Measurements from ENCODE around the gene PLA2G1B. TPM values are rescaled to one million over a fixed set of nuclear protein-coding genes. Genes with fewer than 3 reads are reported as not detected.

Gene PLA2G1B
- total and polyA plus RNA-seq, 9 of the 15 experiments (the other 6 are each of a cell fraction or from before 2014, with no cell fraction given): 1.4 TPM; not detected in 8

DNA sequence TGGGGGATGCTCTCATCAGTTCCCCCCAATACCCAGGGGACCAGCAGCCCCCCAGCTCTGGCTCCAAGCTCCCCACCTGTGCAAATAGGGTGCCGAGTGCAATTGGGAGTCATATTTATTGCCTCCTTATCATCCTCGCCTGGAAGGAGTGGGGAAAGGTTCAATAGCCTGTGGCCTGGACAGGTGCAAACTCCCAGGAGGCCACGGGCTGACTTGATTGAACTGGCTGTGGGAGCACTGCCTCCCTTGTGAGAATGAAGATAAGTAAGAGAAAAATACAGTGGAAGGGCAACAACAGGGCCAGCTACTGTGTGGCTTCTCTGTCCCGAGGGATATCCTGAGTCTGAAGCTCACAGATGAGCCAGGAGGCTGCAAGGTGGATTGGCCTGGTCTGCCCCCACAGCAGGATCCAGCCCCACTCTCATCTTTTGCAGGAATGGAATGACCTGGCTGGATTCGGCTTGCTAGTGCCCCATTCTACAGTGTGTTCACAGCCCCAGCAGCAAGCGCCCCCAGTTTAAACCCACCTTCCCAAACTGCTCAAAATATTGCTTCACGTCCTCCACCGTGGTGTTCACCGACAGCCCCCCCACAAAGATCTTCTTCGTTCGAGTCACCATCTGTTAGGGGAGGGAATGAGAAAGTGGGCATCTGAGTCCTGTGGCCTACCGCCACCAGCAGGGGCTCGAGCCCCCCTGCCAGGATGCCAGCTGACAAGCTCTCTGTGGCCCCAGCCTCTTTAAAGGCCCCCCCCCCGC lies 35.1 kb upstream of the PLA2G1B start (continued):
- TF ChIP-seq, protein P1, sequence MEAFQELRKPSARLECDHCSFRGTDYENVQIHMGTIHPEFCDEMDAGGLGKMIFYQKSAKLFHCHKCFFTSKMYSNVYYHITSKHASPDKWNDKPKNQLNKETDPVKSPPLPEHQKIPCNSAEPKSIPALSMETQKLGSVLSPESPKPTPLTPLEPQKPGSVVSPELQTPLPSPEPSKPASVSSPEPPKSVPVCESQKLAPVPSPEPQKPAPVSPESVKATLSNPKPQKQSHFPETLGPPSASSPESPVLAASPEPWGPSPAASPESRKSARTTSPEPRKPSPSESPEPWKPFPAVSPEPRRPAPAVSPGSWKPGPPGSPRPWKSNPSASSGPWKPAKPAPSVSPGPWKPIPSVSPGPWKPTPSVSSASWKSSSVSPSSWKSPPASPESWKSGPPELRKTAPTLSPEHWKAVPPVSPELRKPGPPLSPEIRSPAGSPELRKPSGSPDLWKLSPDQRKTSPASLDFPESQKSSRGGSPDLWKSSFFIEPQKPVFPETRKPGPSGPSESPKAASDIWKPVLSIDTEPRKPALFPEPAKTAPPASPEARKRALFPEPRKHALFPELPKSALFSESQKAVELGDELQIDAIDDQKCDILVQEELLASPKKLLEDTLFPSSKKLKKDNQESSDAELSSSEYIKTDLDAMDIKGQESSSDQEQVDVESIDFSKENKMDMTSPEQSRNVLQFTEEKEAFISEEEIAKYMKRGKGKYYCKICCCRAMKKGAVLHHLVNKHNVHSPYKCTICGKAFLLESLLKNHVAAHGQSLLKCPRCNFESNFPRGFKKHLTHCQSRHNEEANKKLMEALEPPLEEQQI (IDR thresholded peaks at IDR 0.05): no peak

DNA sequence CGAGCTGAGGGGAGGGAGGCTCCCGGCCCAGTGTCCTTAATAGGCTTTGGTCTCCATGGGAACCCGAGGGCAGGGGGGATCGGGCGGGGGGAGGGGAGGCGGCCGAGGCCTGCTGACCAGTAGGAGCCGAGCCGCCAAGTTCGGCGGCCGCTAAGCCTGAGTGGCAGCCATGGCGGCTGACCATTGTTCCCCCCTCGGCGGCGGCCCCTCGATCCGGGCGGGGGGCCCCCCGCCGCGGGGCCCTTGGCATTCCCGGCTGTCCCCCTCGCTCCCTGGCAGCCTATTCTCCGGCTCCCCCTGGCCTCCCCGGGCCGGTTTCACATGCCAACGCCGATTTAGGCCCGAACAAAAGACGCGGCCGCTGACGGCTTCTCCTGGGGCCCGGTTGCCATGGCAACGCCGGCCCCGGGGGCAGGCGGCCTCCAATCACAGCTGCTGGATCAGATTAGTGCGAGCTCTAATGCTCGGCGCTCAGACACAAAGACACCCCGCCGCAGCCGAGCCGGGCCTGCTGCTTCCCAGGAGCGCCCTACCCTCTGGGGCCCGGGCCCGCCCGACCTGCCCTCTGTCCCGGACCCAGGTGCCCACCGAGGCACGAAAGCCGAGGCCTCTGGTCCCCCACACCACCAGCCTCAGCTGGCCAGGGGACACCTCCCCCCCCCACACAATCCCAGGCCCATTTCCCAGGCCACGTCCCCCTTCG lies 34.1 kb upstream of the PLA2G1B start:
- H2AFZ ChIP-seq (ENCODE audit: low read depth, low read length): no peak overlapping the region
- intact Hi-C loops (cut with micrococcal nuclease): no loop called here
- WGBS (ENCODE audit: insufficient coverage, low coverage, missing lambda C conversion rate): 4% methylated on average over 18 of the region's 56 CpGs
- peaks cover 19% of the 10 kb centered on the region; the same call in 1 of the 2 replicates for H4K20me1 ChIP-seq (replicated peaks; ENCODE audit: control insufficient read depth, insufficient read depth, low read length)
- no peaks in the 10 kb centered on the region for H3K9me3 ChIP-seq (replicated peaks; ENCODE audit: control insufficient read depth, insufficient read depth, low read depth, low read length)
- peaks cover 0 to 22% of the 10 kb centered on the region in 2 experiments; a peak in 3 of 5 replicates for H3K4me1 ChIP-seq (replicated peaks in 1 of 2; ENCODE audit: control insufficient read depth in 2 of 2, insufficient read depth in 2 of 2, low read length in 2 of 2)
- DNase-seq (ENCODE audit: extremely low read depth in 1 of 4, low spot score in 3 of 4): peak; percentile 50 to 95 (median 90)
- H3K9ac ChIP-seq (ENCODE audit: insufficient read depth in 1 of 2, low read depth in 2 of 2, low read length in 2 of 2): peak overlapping the region in 1 of 2 experiments; percentile 33; a peak in 1 of 4 replicates
- ChIA-PET CTCF (ENCODE audit: low intra/inter-chr PET ratio) (interaction anchor here (0.6 kb wide), 1 partner anchor 296 kb away, joined by 3 read pairs; no protein-coding TSS in a partner anchor), POLR2A (interaction anchor here (1.0 to 1.7 kb wide), 2 partner anchors 14 to 70 kb away, joined by 3 to 8 read pairs; partner anchors contain the start of gene RNU4-2)
- no peaks in the 10 kb centered on the region for H3K79me2 ChIP-seq (ENCODE audit: control insufficient read depth, insufficient read depth, low read length)
- no peak for FAIRE-seq
- peaks cover 35 to 76% of the 10 kb centered on the region in 2 experiments for H3K27me3 ChIP-seq (ENCODE audit: control insufficient read depth in 2 of 2, insufficient read depth in 2 of 2, low read length in 2 of 2)
- BruUV-seq (replicated peaks): no TSS peak
- in situ Hi-C loops (cut with MboI): no loop called here
- no peaks in the 10 kb centered on the region for H3K36me3 ChIP-seq (ENCODE audit: control insufficient read depth, insufficient read depth, low read length)
- H3K9me1 ChIP-seq (ENCODE audit: control insufficient read depth, insufficient read depth, low read length): peaks cover 3% of the 10 kb centered on the region
- ATAC-seq: peak; percentile 64
- no peak overlapping the region for H3K4me2 ChIP-seq (ENCODE audit: insufficient read depth, low read length)
- H3K4me3 ChIP-seq: no peak overlapping the region
- no peak overlapping the region for H3K27ac ChIP-seq (ENCODE audit: extremely low read depth, low read depth, low read length)
- TF ChIP-seq KDM1A (IDR thresholded peaks at IDR 0.05): peak; percentile 65 to 69; a peak in 2 of 4 replicates
- TF ChIP-seq, protein P2, sequence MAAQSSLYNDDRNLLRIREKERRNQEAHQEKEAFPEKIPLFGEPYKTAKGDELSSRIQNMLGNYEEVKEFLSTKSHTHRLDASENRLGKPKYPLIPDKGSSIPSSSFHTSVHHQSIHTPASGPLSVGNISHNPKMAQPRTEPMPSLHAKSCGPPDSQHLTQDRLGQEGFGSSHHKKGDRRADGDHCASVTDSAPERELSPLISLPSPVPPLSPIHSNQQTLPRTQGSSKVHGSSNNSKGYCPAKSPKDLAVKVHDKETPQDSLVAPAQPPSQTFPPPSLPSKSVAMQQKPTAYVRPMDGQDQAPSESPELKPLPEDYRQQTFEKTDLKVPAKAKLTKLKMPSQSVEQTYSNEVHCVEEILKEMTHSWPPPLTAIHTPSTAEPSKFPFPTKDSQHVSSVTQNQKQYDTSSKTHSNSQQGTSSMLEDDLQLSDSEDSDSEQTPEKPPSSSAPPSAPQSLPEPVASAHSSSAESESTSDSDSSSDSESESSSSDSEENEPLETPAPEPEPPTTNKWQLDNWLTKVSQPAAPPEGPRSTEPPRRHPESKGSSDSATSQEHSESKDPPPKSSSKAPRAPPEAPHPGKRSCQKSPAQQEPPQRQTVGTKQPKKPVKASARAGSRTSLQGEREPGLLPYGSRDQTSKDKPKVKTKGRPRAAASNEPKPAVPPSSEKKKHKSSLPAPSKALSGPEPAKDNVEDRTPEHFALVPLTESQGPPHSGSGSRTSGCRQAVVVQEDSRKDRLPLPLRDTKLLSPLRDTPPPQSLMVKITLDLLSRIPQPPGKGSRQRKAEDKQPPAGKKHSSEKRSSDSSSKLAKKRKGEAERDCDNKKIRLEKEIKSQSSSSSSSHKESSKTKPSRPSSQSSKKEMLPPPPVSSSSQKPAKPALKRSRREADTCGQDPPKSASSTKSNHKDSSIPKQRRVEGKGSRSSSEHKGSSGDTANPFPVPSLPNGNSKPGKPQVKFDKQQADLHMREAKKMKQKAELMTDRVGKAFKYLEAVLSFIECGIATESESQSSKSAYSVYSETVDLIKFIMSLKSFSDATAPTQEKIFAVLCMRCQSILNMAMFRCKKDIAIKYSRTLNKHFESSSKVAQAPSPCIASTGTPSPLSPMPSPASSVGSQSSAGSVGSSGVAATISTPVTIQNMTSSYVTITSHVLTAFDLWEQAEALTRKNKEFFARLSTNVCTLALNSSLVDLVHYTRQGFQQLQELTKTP (IDR thresholded peaks at IDR 0.05; ENCODE audit: low read depth in 1 of 2, partially characterized antibody in 2 of 2): no peak

Data from K562 (cell line).